Fibroblast of skin of left biceps (primary cell): ENCODE data around the gene SNRK.

Experiments
- DNase-seq, 2 experiments: peaks; one replicate each; pipeline ENCODE4 v3.0.0-alpha.2; 2013; ENCODE audit warnings: low read depth in 2 of 2

The SNRK gene

GRCh38 chr3:43307649-43308048 lies 21.3 kb downstream of the SNRK start:
- DNase-seq: no peak

GRCh38 chr3:43309372-43310305 lies 23.3 kb downstream of the SNRK start:
- no peak for DNase-seq

GRCh38 chr3:43316783-43317460 lies 30.6 kb downstream of the SNRK start:
- no peak for DNase-seq

- DNase-seq: no peak
Observed at GRCh38 chr3:43317461-43318316, 31.3 kb downstream of the SNRK start.

GRCh38 chr3:43319376-43319775 lies 33.0 kb downstream of the SNRK start:
- DNase-seq: no peak

- no peak for DNase-seq
Observed at GRCh38 chr3:43319794-43320193, 33.5 kb downstream of the SNRK start.

GRCh38 chr3:43320288-43320687 lies 33.9 kb downstream of the SNRK start:
- no peak for DNase-seq

- DNase-seq: no peak
Observed at GRCh38 chr3:43323541-43323940, 37.2 kb downstream of the SNRK start.

GRCh38 chr3:43326891-43327581 lies 40.7 kb downstream of the SNRK start:
- DNase-seq: no peak

- no peak for DNase-seq
Observed at GRCh38 chr3:43327582-43327979, 41.2 kb downstream of the SNRK start.

- DNase-seq: no peak
Observed at GRCh38 chr3:43328653-43329052, 42.3 kb downstream of the SNRK start.

GRCh38 chr3:43330981-43331380 lies 44.6 kb downstream of the SNRK start:
- peak in 1 of 2 experiments; percentile 18 for DNase-seq

- no peak for DNase-seq
Observed at GRCh38 chr3:43331381-43331780, 45.0 kb downstream of the SNRK start.

GRCh38 chr3:43334976-43335375 lies 48.6 kb downstream of the SNRK start:
- DNase-seq: no peak

- DNase-seq: no peak
Observed at GRCh38 chr3:43335799-43336198, 49.5 kb downstream of the SNRK start.

- DNase-seq: no peak
Observed at GRCh38 chr3:43338295-43338694, 52.0 kb downstream of the SNRK start.

GRCh38 chr3:43340403-43340802 lies 54.1 kb downstream of the SNRK start:
- no peak for DNase-seq

- DNase-seq: no peak
Observed at GRCh38 chr3:43341788-43342187, 55.4 kb downstream of the SNRK start.

GRCh38 chr3:43343185-43343584 lies 56.8 kb downstream of the SNRK start:
- DNase-seq: no peak

- DNase-seq: no peak
Observed at GRCh38 chr3:43343815-43344214, 57.5 kb downstream of the SNRK start.

- no peak for DNase-seq
Observed at GRCh38 chr3:43344520-43344919, 58.2 kb downstream of the SNRK start.

GRCh38 chr3:43345246-43345645 lies 58.9 kb downstream of the SNRK start:
- no peak for DNase-seq
